Astrocyte (in vitro differentiated cells and primary cell): Measurements from ENCODE around the gene PNPLA5. TPM values are rescaled to one million over a fixed set of nuclear protein-coding genes. Genes with fewer than 3 reads are reported as not detected.

ENCODE experiments used
- DNase-seq: peaks from one replicate; pipeline ENCODE4 v3.0.0-alpha.2; 2010; ENCODE audit warnings: low read depth
- FAIRE-seq: peaks from 2 replicates; lab custom pipeline; 2011; peaks lifted over from hg19 to GRCh38; lab: Jason Lieb, UNC
- H2AFZ ChIP-seq: 2 replicates; pipeline ENCODE4 v1.6.0; 2012; ENCODE audit warnings: low read depth, low read length, inconsistent platforms
- H3K27ac ChIP-seq: 2 replicates; pipeline ENCODE4 v1.5.1; 2011; ENCODE audit warnings: low read depth, low read length, inconsistent platforms
- H3K27me3 ChIP-seq: 2 replicates; pipeline ENCODE4 v1.6.0; 2011; ENCODE audit warnings: low read length, inconsistent platforms; ENCODE audit not compliant: insufficient read depth
- H3K36me3 ChIP-seq: 2 replicates; pipeline ENCODE4 v1.5.1; 2011; ENCODE audit warnings: low read length, inconsistent platforms; ENCODE audit not compliant: insufficient read depth
- H3K4me1 ChIP-seq: 2 replicates; pipeline ENCODE4 v1.5.1; 2011; ENCODE audit warnings: low read length, inconsistent platforms; ENCODE audit not compliant: insufficient read depth
- H3K4me2 ChIP-seq: 2 replicates; pipeline ENCODE4 v1.6.0; 2012; ENCODE audit warnings: low read length, inconsistent platforms
- H3K4me3 ChIP-seq: 2 replicates; pipeline ENCODE4 v1.5.1; 2011; ENCODE audit warnings: low read depth, mild to moderate bottlenecking, low read length, inconsistent platforms; ENCODE audit not compliant: insufficient read depth
- H3K79me2 ChIP-seq: 2 replicates; pipeline ENCODE4 v1.6.0; 2012; ENCODE audit warnings: mild to moderate bottlenecking, low read length, inconsistent platforms; ENCODE audit not compliant: insufficient read depth
- H3K9ac ChIP-seq: 2 replicates; pipeline ENCODE4 v1.6.0; 2012; ENCODE audit warnings: mild to moderate bottlenecking, low read length, inconsistent platforms
- H3K9me3 ChIP-seq: 2 replicates; pipeline ENCODE4 v1.5.1; 2012; ENCODE audit warnings: low read depth, mild to moderate bottlenecking, low read length, inconsistent platforms; ENCODE audit not compliant: insufficient read depth
- H4K20me1 ChIP-seq: 2 replicates; pipeline ENCODE4 v1.6.0; 2012; ENCODE audit warnings: low read length, inconsistent platforms; ENCODE audit not compliant: insufficient read depth
- H3K27ac Mint-ChIP-seq: one replicate; pipeline ENCODE4 v1.8.0; 2021; ENCODE audit warnings: mild to moderate bottlenecking, mixed read lengths; ENCODE audit not compliant: unreplicated experiment
- H3K27me3 Mint-ChIP-seq: one replicate; pipeline ENCODE4 v1.8.0; 2021; ENCODE audit warnings: low read depth, mixed read lengths; ENCODE audit not compliant: unreplicated experiment
- H3K36me3 Mint-ChIP-seq: one replicate; pipeline ENCODE4 v1.8.0; 2021; ENCODE audit warnings: low read depth, mixed read lengths; ENCODE audit not compliant: unreplicated experiment
- H3K4me1 Mint-ChIP-seq: one replicate; pipeline ENCODE4 v1.8.0; 2021; ENCODE audit warnings: low read depth, mixed read lengths; ENCODE audit not compliant: unreplicated experiment
- H3K4me3 Mint-ChIP-seq: one replicate; pipeline ENCODE4 v1.8.0; 2021; ENCODE audit warnings: mild to moderate bottlenecking, moderate library complexity, mixed read lengths; ENCODE audit not compliant: unreplicated experiment
- H3K9me3 Mint-ChIP-seq: one replicate; pipeline ENCODE4 v1.8.0; 2021; ENCODE audit warnings: mild to moderate bottlenecking, mixed read lengths; ENCODE audit not compliant: unreplicated experiment
- EZH2 ChIP-seq: IDR thresholded peaks from 2 replicates; pipeline ENCODE4 v1.6.1; 2012; ENCODE audit warnings: mild to moderate bottlenecking, low read length, inconsistent platforms; ENCODE audit not compliant: insufficient read depth
- total RNA-seq: library from RNA; stranded (reverse); gene quantifications from 2 replicates; pipeline ENCODE4 v1.2.1, GENCODE V29; 2021
- TF ChIP-seq, protein P1 (sequence below): IDR thresholded peaks from 2 replicates; pipeline ENCODE4 v1.5.1; 2011; ENCODE audit warnings: low read depth, mild to moderate bottlenecking, inconsistent platforms, low read length, moderate library complexity; ENCODE audit not compliant: insufficient read depth

PNPLA5 gene
- total RNA-seq, 1 donor from 2014 or later, result not detected

DNA sequence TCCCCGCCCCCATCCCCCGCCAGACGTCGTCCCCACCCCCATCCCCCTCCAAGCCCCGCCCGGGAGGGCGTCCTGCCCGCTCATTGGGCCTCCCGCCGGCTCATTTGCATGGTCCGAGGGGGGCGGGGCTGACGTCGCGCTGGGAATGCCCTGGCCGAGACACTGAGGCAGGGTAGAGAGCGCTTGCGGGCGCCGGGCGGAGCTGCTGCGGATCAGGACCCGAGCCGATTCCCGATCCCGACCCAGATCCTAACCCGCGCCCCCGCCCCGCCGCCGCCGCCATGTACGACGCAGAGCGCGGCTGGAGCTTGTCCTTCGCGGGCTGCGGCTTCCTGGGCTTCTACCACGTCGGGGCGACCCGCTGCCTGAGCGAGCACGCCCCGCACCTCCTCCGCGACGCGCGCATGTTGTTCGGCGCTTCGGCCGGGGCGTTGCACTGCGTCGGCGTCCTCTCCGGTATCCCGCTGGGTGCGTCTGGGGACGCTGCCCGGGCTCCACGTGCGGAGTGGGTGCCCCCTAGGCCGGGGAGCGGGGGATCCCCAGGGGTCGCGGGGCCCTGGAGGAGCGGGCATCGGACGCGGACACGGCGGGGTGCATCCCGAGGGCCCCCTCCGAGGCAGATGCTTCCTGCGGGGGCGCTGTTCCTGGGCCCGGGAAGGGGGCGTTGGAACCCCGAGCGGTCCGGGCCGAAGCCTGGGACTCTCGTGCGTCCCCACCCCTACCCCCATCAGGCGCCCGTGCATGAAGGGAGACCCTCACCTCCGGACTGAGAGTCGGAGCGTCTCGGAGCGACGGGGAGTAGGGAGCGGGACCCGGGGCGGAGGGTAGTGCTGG, 32.0 kb upstream of the PNPLA5 start, which contains the start of gene PNPLA3:
PNPLA3 (plus strand) TSS at position 175 of the 834 bp plus-strand sequence; CDS start at position 282, 107 bp downstream.
- no peak for TF ChIP-seq EZH2
- TF ChIP-seq, protein P1, sequence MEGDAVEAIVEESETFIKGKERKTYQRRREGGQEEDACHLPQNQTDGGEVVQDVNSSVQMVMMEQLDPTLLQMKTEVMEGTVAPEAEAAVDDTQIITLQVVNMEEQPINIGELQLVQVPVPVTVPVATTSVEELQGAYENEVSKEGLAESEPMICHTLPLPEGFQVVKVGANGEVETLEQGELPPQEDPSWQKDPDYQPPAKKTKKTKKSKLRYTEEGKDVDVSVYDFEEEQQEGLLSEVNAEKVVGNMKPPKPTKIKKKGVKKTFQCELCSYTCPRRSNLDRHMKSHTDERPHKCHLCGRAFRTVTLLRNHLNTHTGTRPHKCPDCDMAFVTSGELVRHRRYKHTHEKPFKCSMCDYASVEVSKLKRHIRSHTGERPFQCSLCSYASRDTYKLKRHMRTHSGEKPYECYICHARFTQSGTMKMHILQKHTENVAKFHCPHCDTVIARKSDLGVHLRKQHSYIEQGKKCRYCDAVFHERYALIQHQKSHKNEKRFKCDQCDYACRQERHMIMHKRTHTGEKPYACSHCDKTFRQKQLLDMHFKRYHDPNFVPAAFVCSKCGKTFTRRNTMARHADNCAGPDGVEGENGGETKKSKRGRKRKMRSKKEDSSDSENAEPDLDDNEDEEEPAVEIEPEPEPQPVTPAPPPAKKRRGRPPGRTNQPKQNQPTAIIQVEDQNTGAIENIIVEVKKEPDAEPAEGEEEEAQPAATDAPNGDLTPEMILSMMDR, result peak; percentile 5
- DNase-seq, result peak; percentile 78
- Histone ChIP-seq H3K9me3 (no peaks in the 10 kb centered on the region), H3K27ac (peak within 1 kb of the TSS; percentile 69), H3K4me3 (peak within 1 kb of the TSS; percentile 67), H3K36me3 (peaks cover 13% of the 10 kb centered on the region), H3K4me2 (peak within 1 kb of the TSS; percentile 94), H3K4me1 (peaks cover 47% of the 10 kb centered on the region), H3K79me2 (peaks cover 19% of the 10 kb centered on the region), H3K9ac (peak within 1 kb of the TSS; percentile 79), H4K20me1 (peaks cover 35% of the 10 kb centered on the region), H3K27me3 (no peaks in the 10 kb centered on the region), H2AFZ (peak within 1 kb of the TSS; percentile 89)
- H3K4me3 Mint-ChIP-seq, result peak within 1 kb of the TSS; percentile 83
- no peak for FAIRE-seq
- peaks cover 7% of the 10 kb centered on the region for H3K27me3 Mint-ChIP-seq
- H3K9me3 Mint-ChIP-seq, result no peaks in the 10 kb centered on the region
- H3K4me1 Mint-ChIP-seq, result peaks cover 37% of the 10 kb centered on the region
- peak within 1 kb of the TSS; percentile 86 for H3K27ac Mint-ChIP-seq
- H3K36me3 Mint-ChIP-seq, result no peaks in the 10 kb centered on the region

DNA sequence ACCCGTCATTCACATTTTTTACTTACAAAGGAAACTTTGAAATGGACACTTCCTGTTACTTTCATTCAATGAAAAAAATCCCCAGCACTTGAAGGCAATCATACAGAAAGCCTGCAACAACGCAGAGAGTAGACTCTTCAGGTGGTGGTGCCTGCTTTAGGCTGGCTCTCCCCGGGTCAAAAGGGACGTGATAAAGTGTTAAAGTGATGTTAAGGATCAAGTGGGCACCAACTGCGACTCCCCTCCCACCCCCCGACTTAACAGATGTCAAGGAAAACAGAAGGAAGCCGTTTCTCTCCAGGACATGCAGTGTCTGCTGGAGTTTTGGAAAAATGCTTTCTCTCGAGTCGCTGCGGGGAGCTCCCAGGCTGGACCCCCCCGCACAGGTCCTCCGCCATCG, 31.4 kb upstream of the PNPLA5 start:
- peaks cover 47% of the 10 kb centered on the region for H3K4me1 ChIP-seq
- H3K27me3 ChIP-seq, result no peaks in the 10 kb centered on the region
- H3K9me3 Mint-ChIP-seq, result no peaks in the 10 kb centered on the region
- H4K20me1 ChIP-seq, result peaks cover 32% of the 10 kb centered on the region
- H3K36me3 Mint-ChIP-seq, result no peaks in the 10 kb centered on the region
- peaks cover 9% of the 10 kb centered on the region for H3K27me3 Mint-ChIP-seq
- peak overlapping the region; percentile 81 for H3K4me3 Mint-ChIP-seq
- peak overlapping the region; percentile 69 for H3K27ac ChIP-seq
- peak overlapping the region; percentile 86 for H3K27ac Mint-ChIP-seq
- no peak for DNase-seq
- H3K79me2 ChIP-seq, result peaks cover 19% of the 10 kb centered on the region
- FAIRE-seq, result no peak
- peaks cover 37% of the 10 kb centered on the region for H3K4me1 Mint-ChIP-seq
- TF ChIP-seq, protein P1, result no peak
- TF ChIP-seq EZH2, result no peak
- H2AFZ ChIP-seq, result peak overlapping the region; percentile 89
- H3K9me3 ChIP-seq, result no peaks in the 10 kb centered on the region
- peak overlapping the region; percentile 85 for H3K4me2 ChIP-seq
- peak overlapping the region; percentile 64 for H3K9ac ChIP-seq
- H3K36me3 ChIP-seq, result peaks cover 8% of the 10 kb centered on the region
- peak overlapping the region; percentile 7 for H3K4me3 ChIP-seq
